ENCODE measurements around the gene RGL1.

Gene RGL1

GRCh38 chr1:183787704-183788103 is 17.2 kb upstream of the RGL1 start:
- DNase-seq (ENCODE audit: low spot score), result no peak

GRCh38 chr1:183791319-183791718 is 13.6 kb upstream of the RGL1 start:
- no peak for DNase-seq (ENCODE audit: low spot score)

DNA sequence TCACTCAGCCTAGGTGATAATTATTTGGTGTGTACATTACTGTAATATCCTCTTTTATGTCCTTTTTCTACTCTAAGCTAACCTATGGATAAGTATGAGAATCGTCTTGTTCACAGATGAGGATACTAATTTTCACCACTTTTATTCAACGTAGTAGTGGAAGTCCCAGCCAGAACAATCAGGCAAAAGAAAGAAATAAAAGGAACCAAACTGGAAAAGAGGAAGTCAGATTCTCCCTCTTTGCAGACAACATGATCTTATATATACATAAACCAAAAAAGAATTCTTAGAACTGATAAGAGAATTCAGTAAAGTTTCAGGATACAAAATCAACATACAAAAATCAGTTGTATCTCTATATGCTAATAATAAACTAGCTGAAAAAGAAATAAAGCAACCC is 12.6 kb upstream of the RGL1 start:
- DNase-seq (ENCODE audit: low spot score), result no peak

- no peak for DNase-seq (ENCODE audit: low spot score)
Measured at GRCh38 chr1:183794088-183794487, 10.8 kb upstream of the RGL1 start.

DNA sequence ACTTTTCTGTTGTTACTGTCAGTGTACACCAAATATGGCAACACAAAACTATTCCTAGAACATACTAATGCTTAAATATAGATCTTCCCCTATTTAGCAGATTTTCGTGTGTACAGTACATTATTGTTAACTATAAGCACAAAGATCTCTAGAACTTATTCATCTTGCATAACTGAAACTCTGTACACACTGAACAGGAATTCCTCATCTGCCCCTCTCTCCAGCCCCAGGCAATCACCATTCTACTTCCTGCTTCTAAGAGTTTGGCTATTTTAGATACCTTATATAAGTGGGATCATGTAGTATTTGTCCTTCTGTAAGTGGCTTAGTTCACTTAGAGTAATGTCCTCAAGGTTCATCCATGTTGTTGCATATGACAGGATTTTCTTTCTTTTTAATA is 4.5 kb upstream of the RGL1 start:
- no peak for DNase-seq (ENCODE audit: low spot score)

GRCh38 chr1:183801649-183802048 is 3.3 kb upstream of the RGL1 start:
- no peak for DNase-seq (ENCODE audit: low spot score)

- DNase-seq (ENCODE audit: low spot score), result no peak
Measured at GRCh38 chr1:183804387-183804786, 533 bp upstream of the RGL1 start.

DNA sequence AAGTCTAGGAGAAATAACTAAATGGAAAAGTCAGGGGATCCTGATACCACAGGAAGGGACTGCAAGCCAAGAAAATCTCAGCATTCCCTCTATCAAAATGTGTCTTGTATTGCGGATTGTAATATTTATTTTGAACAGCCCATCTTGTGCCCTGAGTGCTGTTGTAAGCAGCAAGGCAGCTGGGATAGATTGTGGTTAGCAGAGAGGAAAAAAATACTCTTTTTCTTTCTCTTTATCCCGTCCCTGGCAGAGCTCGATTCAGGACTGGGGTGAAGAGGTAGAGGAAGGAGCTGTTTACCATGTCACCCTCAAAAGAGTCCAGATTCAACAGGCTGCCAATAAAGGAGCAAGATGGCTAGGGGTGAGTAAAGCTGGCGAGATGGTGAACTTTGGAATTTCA is 1.2 kb downstream of the RGL1 start:
- DNase-seq (ENCODE audit: low spot score), result no peak

- no peak for DNase-seq (ENCODE audit: low spot score)
Measured at GRCh38 chr1:183806675-183807074, 1.8 kb downstream of the RGL1 start.

GRCh38 chr1:183807549-183808168 is 2.7 kb downstream of the RGL1 start:
- DNase-seq (ENCODE audit: low spot score), result no peak

- no peak for DNase-seq (ENCODE audit: low spot score)
Measured at GRCh38 chr1:183808296-183809027, 3.5 kb downstream of the RGL1 start.

DNA sequence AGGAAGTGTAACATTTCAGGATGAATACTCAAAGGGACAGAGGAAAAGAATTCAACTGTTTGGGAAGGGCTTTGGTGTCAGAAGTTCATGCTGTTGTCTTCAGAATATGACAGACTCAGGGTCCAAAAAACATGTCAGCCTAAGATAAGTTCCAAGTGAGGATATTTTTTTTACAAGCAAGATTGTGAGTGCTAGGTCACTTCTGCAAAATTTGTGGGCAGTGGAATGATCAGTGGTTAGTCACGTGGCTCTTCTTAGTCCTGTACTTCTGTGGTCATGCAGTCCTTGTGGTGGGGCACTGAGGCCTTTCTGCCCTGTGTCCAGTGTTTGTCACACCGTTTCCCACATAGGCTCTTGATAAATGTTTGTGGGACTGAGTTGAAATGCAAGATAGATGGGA is 5.2 kb downstream of the RGL1 start:
- no peak for DNase-seq (ENCODE audit: low spot score)

- no peak for DNase-seq (ENCODE audit: low spot score)
Measured at GRCh38 chr1:183810756-183811544, 6.0 kb downstream of the RGL1 start.

DNA sequence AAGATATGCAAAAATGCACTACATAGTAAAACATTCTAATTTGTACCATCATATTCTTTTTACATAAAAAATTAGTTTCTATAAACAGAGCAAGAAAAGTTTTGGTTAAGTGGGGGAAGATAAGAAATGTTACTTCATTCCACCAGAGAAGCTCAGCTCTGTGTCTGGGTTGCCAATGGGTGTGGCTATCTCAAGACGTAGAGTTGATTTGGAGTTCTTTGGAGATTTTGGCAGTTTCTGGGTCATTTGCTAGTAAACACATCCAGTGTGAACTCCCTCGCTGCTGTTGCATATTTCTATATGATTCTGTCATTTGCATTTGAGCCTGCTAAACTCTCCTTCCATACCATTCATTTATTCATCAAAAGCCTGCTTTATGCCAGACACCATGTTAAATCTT is 7.2 kb downstream of the RGL1 start:
- DNase-seq (ENCODE audit: low spot score), result no peak

DNA sequence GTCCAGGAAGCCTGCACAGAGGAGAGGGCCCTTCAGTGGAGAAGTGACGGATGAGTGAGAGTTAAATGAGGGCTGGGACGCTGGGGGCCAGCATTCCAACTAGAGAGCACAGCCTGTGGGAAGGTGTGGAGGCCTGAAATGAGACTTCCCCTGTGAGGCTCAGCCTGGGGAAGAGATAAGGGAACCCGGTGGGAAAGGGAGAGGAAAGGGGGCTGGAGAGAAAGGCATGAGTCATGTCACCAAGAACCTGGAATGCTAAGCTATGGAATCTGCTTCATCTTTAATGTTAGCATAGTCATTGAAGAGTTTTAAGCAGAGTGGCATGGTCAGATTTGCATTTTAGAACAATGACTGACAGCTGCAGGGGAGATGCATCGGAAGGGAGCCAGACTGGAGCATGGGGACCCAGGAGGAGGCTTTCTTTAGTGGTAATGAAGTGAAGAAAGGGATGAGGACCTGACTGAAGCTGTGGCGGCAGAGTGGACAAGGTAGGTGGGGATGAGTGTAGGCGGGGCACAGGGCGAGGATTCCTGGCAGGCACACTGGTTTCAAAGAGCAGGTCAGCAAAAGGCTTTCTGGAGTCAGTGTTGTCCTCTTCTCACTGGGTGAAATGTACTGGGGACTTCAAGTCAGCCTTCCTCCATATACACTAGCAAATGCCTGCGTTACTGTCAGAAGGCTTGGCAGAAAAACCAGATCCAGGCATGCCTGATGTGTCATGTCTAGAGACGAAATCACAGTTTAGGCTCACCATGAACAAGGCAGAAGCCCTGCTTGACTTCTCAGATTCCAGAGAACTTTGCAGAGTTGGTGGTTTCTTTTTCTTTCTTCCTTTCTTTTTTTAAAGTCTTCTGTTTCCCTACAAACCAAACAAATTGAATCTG is 8.0 kb downstream of the RGL1 start:
- no peak for DNase-seq (ENCODE audit: low spot score)

- no peak for DNase-seq (ENCODE audit: low spot score)
Measured at GRCh38 chr1:183814121-183814681, 9.3 kb downstream of the RGL1 start.

GRCh38 chr1:183816110-183816509 is 11.2 kb downstream of the RGL1 start:
- DNase-seq (ENCODE audit: low spot score), result no peak

DNA sequence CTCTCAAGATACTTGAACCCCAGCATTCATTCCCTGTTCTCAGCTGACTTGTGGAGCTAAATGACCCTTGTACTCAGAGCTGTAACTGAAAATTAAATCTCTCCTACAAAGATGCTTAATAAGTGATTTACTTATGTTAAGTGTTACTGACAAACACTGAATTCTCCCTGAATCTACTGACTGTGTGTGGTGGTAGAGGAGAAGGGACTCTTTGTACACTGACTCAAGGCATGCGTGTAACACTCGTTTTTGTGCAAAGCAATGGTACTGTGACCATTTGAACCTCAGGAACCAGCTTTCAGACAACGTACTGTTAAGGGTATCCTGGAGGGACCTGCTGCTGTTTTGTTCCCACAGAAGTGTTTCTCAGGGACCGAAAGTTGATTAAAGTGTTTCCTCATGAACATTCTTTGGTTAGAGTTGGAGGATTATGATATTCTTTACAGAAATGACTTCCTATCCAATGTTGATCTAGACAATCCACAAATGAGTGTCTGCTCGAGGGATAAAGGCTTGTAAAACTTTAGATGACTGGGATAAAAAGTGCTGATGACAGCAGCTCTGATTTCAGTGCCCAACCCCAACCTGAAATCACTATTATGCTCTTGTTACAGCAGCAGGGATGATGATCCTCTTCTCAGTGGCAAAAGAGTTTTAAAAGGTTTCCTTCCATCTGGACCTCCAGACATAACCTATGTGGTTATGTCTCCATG is 12.8 kb downstream of the RGL1 start:
- DNase-seq (ENCODE audit: low spot score), result no peak

DNA sequence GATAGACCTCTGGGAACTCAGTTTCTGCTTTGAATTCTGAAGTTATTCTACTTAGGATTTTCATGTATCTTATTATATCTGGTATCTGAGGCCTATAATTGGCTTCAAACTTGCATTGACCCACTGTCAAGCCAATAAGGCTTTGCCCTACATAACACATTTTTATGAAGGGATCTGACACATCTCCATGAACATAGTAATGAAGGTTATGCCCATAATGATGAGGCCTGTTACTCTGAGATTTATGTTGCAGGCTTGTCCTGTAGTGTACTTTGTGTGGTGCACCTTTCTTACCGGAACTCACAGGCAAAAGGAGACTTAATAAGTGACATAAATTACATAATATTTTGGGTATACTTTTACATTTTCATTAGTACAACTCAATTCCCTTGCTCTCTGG is 14.1 kb downstream of the RGL1 start:
- no peak for DNase-seq (ENCODE audit: low spot score)

DNA sequence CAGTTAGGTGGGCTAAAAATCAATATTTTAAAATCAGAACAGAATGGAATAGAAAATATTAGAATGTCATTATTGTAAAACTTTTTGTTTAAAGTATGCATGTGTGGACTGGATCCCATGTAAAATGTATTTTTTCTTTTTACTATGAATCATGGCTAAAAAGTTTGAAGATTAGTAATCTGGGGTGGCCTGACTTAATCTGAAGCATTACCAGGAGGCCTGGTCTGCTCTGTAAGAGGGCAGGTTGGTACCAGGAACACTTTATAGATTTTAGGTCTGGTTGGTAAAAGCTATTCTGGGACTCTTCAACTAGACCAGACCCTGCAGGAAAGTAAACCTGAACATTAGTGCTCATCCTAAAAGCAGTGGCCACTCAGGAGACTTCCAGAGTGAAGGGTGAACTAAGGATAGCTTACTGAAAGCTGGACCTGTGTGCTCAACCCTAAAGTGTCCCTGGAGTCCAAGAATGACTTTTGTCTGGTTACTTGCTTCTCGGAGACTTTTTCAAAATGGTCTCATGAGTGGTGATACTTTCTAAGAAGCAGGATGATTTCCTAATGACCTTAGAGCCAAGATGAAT is 16.5 kb downstream of the RGL1 start:
- no peak for DNase-seq (ENCODE audit: low spot score)
